ENCODE data around the gene POC1A. TPM values are rescaled to one million over a fixed set of nuclear protein-coding genes. Genes with fewer than 3 reads are reported as not detected.

The POC1A gene
- total RNA-seq, 2 experiments from 2014 or later = 0.22 to 0.39 TPM

- Histone ChIP-seq H3K27ac (ENCODE audit: low read depth in 1 of 2, low read length in 2 of 2) (peak overlapping the region; percentile 70 to 73), H3K36me3 (ENCODE audit: insufficient read depth, low read length) (peaks cover 10% of the 10 kb centered on the region), H3K4me3 (ENCODE audit: low read length) (peak overlapping the region; percentile 90), H3K4me1 (ENCODE audit: insufficient read depth, low read length) (peaks cover 48% of the 10 kb centered on the region), H3K9me3 (ENCODE audit: control insufficient read depth in 1 of 2, insufficient read depth in 1 of 2, low read length in 2 of 2) (no peaks in the 10 kb centered on the region), H3K27me3 (ENCODE audit: control insufficient read depth in 1 of 2, insufficient read depth in 2 of 2, low read length in 2 of 2) (no peaks in the 10 kb centered on the region)
- Mint-ChIP-seq H3K27me3 (no peaks in the 10 kb centered on the region), H3K9me3 (no peaks in the 10 kb centered on the region), H3K4me1 (ENCODE audit: low read depth) (peaks cover 49% of the 10 kb centered on the region), H3K4me3 (peak overlapping the region; percentile 98), H3K27ac (peak overlapping the region; percentile 92), H3K36me3 (ENCODE audit: low read depth) (peaks cover 38% of the 10 kb centered on the region)
- DNase-seq = no peak
- TF ChIP-seq CTCF (IDR thresholded peaks at IDR 0.05) = no peak
- peak; percentile 3 for ATAC-seq (ENCODE audit: poor library complexity)
- POLR2A ChIA-PET = interaction anchor here (0.9 to 2.4 kb wide), 5 partner anchors 23 to 141 kb away, joined by 4 to 9 read pairs (median 6); partner anchors contain the start of genes DUSP7 and POC1A
- intact Hi-C loops (cut with DNase I, micrococcal nuclease) = loop anchor here in 1 of 2 experiments (2.0 to 10.0 kb wide), 4 partner anchors 43 to 337 kb away; partner anchors contain the start of genes DUSP7, NT5DC2, POC1A and UQCC5
- CTCF ChIA-PET = no interaction called here
Observed at GRCh38 chr3:52197499-52197841, 43.2 kb upstream of the POC1A start.

GRCh38 chr3:52196977-52197376 lies 42.8 kb upstream of the POC1A start:
- H3K4me1 ChIP-seq (ENCODE audit: insufficient read depth, low read length) = peaks cover 46% of the 10 kb centered on the region

GRCh38 chr3:52195823-52196331 lies 41.7 kb upstream of the POC1A start:
- TF ChIP-seq CTCF (IDR thresholded peaks at IDR 0.05) = no peak
- Histone ChIP-seq H3K36me3 (ENCODE audit: insufficient read depth, low read length) (no peaks in the 10 kb centered on the region), H3K27me3 (ENCODE audit: control insufficient read depth in 1 of 2, insufficient read depth in 2 of 2, low read length in 2 of 2) (no peaks in the 10 kb centered on the region), H3K4me1 (ENCODE audit: insufficient read depth, low read length) (peaks cover 42% of the 10 kb centered on the region), H3K9me3 (ENCODE audit: control insufficient read depth in 1 of 2, insufficient read depth in 1 of 2, low read length in 2 of 2) (no peaks in the 10 kb centered on the region), H3K27ac (ENCODE audit: low read depth in 1 of 2, low read length in 2 of 2) (no peak overlapping the region), H3K4me3 (ENCODE audit: low read length) (no peak overlapping the region)
- Mint-ChIP-seq H3K27ac (peak overlapping the region; percentile 92), H3K36me3 (ENCODE audit: low read depth) (peaks cover 22% of the 10 kb centered on the region), H3K9me3 (no peaks in the 10 kb centered on the region), H3K4me3 (no peak overlapping the region), H3K27me3 (no peaks in the 10 kb centered on the region), H3K4me1 (ENCODE audit: low read depth) (peaks cover 36% of the 10 kb centered on the region)
- intact Hi-C loops (cut with DNase I, micrococcal nuclease) = loop anchor here in 1 of 2 experiments (2.0 to 10.0 kb wide), 4 partner anchors 41 to 339 kb away; partner anchors contain the start of genes DUSP7, NT5DC2, POC1A and UQCC5
- DNase-seq (peak in 2 of 14 experiments; percentile 44 to 52), ATAC-seq (ENCODE audit: poor library complexity) (no peak)
- ChIA-PET POLR2A (interaction anchor here (2.0 to 2.4 kb wide), 2 partner anchors 41 to 139 kb away, joined by 6 to 9 read pairs; partner anchors contain the start of genes DUSP7 and POC1A), CTCF (interaction anchor here (1.3 kb wide), 1 partner anchor 21 kb away, joined by 3 read pairs; no protein-coding TSS in a partner anchor)

More at GRCh38 chr3:52196977-52197376, 42.8 kb upstream of the POC1A start:
- peaks cover 46% of the 10 kb centered on the region for H3K4me1 Mint-ChIP-seq (ENCODE audit: low read depth)
- CTCF ChIA-PET = interaction anchor here (1.3 kb wide), 1 partner anchor 20 kb away, joined by 3 read pairs; no protein-coding TSS in a partner anchor
- H3K9me3 ChIP-seq (ENCODE audit: control insufficient read depth in 1 of 2, insufficient read depth in 1 of 2, low read length in 2 of 2) = no peaks in the 10 kb centered on the region
- peaks cover 33% of the 10 kb centered on the region for H3K36me3 Mint-ChIP-seq (ENCODE audit: low read depth)
- no peak for TF ChIP-seq CTCF (IDR thresholded peaks at IDR 0.05)
- POLR2A ChIA-PET = interaction anchor here (0.9 to 2.4 kb wide), 5 partner anchors 24 to 140 kb away, joined by 4 to 9 read pairs (median 6); partner anchors contain the start of genes DUSP7 and POC1A
- peak overlapping the region; percentile 98 for H3K4me3 Mint-ChIP-seq
- intact Hi-C loops (cut with DNase I, micrococcal nuclease) = loop anchor here in 1 of 2 experiments (2.0 to 10.0 kb wide), 4 partner anchors 42 to 338 kb away; partner anchors contain the start of genes DUSP7, NT5DC2, POC1A and UQCC5
- peak overlapping the region; percentile 92 for H3K27ac Mint-ChIP-seq
- no peak overlapping the region for H3K27ac ChIP-seq (ENCODE audit: low read depth in 1 of 2, low read length in 2 of 2)
- DNase-seq (no peak), ATAC-seq (ENCODE audit: poor library complexity) (no peak)
- no peaks in the 10 kb centered on the region for H3K27me3 ChIP-seq (ENCODE audit: control insufficient read depth in 1 of 2, insufficient read depth in 2 of 2, low read length in 2 of 2)
- H3K36me3 ChIP-seq (ENCODE audit: insufficient read depth, low read length) = peaks cover 6% of the 10 kb centered on the region
- H3K9me3 Mint-ChIP-seq = no peaks in the 10 kb centered on the region
- H3K27me3 Mint-ChIP-seq = no peaks in the 10 kb centered on the region
- no peak overlapping the region for H3K4me3 ChIP-seq (ENCODE audit: low read length)

Measured in CD4-positive, alpha-beta T cell (primary cell).